A375 (cell line): Measurements from ENCODE around the gene GFAP. TPM values are rescaled to one million over a fixed set of nuclear protein-coding genes. Genes with fewer than 3 reads are reported as not detected.

ENCODE experiments used
- small RNA-seq: library from RNA; depleted of rRNA; stranded (forward); fragments of <200 nt; gene quantifications from one replicate; pipeline ENCODE3, GENCODE V24; 2014
- total RNA-seq: library from RNA; depleted of rRNA; stranded (reverse); fragments of >200 nt; shearing (Covaris generic); gene quantifications from 2 replicates; pipeline ENCODE4 v1.2.3, GENCODE V29; 2014; rRNA removed

The GFAP gene
- 0.03 and 0.23 TPM in 2 replicates for total RNA-seq

GRCh38 chr17:44915321-44915726 is at the start of gene GFAP:
Gene GFAP, minus strand, starts transcription at chr17:44915500. Its CDS starts 14 bp downstream, at chr17:44915486.

DNA sequence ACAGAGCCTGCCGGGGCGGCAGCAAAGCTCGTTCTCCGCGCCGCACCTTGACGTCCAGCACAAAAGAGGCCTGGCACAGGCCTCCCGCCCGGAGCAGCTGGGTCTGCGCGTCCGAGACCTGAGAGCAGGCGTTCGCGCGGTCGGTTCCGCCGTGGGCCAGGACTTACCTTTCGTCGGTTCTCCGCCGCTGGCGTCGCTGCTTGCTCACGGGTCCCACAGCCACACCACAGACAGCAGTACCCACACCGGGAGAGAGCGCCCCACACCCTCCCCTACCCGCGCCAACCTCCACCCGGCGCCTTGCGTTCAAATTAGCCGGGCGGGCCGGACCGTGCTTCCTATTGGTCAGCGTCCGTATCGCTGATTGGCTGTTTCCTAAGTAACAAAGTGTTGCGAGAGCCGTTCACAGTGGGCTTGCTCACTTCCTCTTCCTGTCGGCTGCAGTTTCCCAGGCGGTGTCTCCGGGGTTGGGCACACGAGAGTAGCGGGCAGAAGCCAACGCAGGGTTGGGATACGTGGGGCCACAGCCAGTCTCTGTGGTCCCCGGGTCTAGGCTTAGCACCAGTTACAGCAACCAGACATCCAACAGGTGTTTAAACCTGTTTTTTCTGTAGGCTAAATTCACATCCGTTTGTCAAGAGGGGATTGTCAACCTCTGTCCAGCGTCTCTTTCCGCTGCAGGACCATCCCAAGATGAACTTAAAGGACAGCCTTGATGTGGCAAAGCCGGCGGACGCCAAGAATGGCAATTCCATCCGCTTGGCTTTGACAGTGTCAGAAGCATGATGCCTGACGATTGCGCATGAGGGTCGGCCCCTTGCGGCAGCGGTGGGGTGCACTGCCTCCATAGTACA is 32.4 kb upstream of the GFAP start, which contains the start of gene KIF18B:
Gene KIF18B, minus strand, starts transcription at position 313 of the 854 bp plus-strand sequence. CDS start 11,429 bp downstream, outside the sequence.

GRCh38 chr17:44899074-44899782 is 16.1 kb downstream of the GFAP start, which contains the start of gene EFTUD2:
Gene EFTUD2, minus strand, starts transcription at chr17:44899445. Its CDS starts 4,924 bp downstream, at chr17:44894521.

Small RNA genes within 50 kb of the gene (small RNA-seq; reads per million reads assigned to genes)
- gene CCDC103 = not detected
- gene MIR6783 = not detected
- gene RN7SL405P = not detected

Other genes with a start within 250 kb of the GFAP start
- 28.9 and 39.1 TPM in 2 replicates for gene CCDC43, start 225.7 kb downstream of the GFAP start, total RNA-seq
- 10.3 and 11.7 TPM in 2 replicates for gene DBF4B, start 206.8 kb downstream of the GFAP start, total RNA-seq
- 2.8 and 7.4 TPM in 2 replicates for gene ADAM11, start 156.5 kb downstream of the GFAP start, total RNA-seq
- 24.3 and 26.5 TPM in 2 replicates for gene GJC1, start 85.2 kb downstream of the GFAP start, total RNA-seq
- gene HIGD1B, start 67.6 kb downstream of the GFAP start, total RNA-seq = not detected in 2 replicates
- gene EFTUD2, start 16.1 kb downstream of the GFAP start, total RNA-seq = 160 and 181 TPM in 2 replicates
- gene KIF18B, start 32.3 kb upstream of the GFAP start, total RNA-seq = 11.8 and 13.6 TPM in 2 replicates
- 6.0 and 6.3 TPM in 2 replicates for gene C1QL1, start 52.8 kb upstream of the GFAP start, total RNA-seq
- 34.5 and 47.1 TPM in 2 replicates for gene DCAKD, start 136.1 kb upstream of the GFAP start, total RNA-seq
- gene NMT1, start 145.8 kb upstream of the GFAP start, total RNA-seq = 87.0 and 114 TPM in 2 replicates
- gene PLCD3, start 217.0 kb upstream of the GFAP start, total RNA-seq = 19.6 and 25.8 TPM in 2 replicates
- 8.8 and 10.2 TPM in 2 replicates for gene ACBD4, start 220.2 kb upstream of the GFAP start, total RNA-seq
- 30.5 and 35.8 TPM in 2 replicates for gene HEXIM1, start 233.0 kb upstream of the GFAP start, total RNA-seq
- 15.2 and 16.9 TPM in 2 replicates for gene HEXIM2, start 246.4 kb upstream of the GFAP start, total RNA-seq